GM12878 (cell line): Measurements from ENCODE around the gene INPP5D. TPM values are rescaled to one million over a fixed set of nuclear protein-coding genes. Genes with fewer than 3 reads are reported as not detected.
A peak's percentile ranks its signal among the peaks of the same experiment; 100 is the strongest.

Source experiments
- ATAC-seq: fragments of 200-7000 bp; cut with Tn5 transposase; 3 replicates; pipeline ENCODE4 v1.9.1; 2020; ENCODE audit warnings: mild to moderate bottlenecking, moderate library complexity
- BruUV-seq: library from RNA; stranded (reverse); fragments of 400-500 nt; replicated peaks from 2 replicates; lab custom pipeline; 2021; lab: Mats Ljungman, UMichigan
- CTCF ChIA-PET: fragments of 300-600 bp; sonication (Branson Sonifier 250); formaldehyde crosslinking; extraction: SDS; loops from one replicate; lab custom pipeline; 2021; ENCODE audit warnings: inconsistent platforms; lab: Yijun Ruan, JAX
- POLR2A ChIA-PET: fragments of 350-600 bp; formaldehyde crosslinking; extraction: SDS; loops from one replicate; lab custom pipeline; 2021; ENCODE audit warnings: inconsistent platforms; lab: Charles Lee
- RAD21 ChIA-PET: fragments of 300-600 bp; sonication (Branson Sonifier 250); formaldehyde crosslinking; loops from one replicate; lab custom pipeline; 2023; ENCODE audit warnings: antibody characterized with exemption; ENCODE audit not compliant: unreplicated experiment; lab: Charles Lee
- SMC1A ChIA-PET: fragments of 300-600 bp; sonication (Branson Sonifier 250); formaldehyde crosslinking; loops from one replicate; lab custom pipeline; 2023; ENCODE audit not compliant: unreplicated experiment, uncharacterized antibody; lab: Charles Lee
- DNase-seq: peaks from one replicate; pipeline ENCODE4 v3.0.0-alpha.2; 2011; ENCODE audit warnings: low read depth, low spot score
- FAIRE-seq: peaks from 3 replicates; lab custom pipeline; 2011; peaks lifted over from hg19 to GRCh38; lab: Jason Lieb, UNC
- H2AFZ ChIP-seq: 2 replicates; pipeline ENCODE4 v1.6.0; 2011; ENCODE audit warnings: low read depth, low read length, control low read depth; ENCODE audit not compliant: control insufficient read depth
- H3K27ac ChIP-seq: 2 replicates; pipeline ENCODE4 v1.5.1; 2011; ENCODE audit warnings: control low read depth; ENCODE audit not compliant: control insufficient read depth, insufficient read depth
- H3K27me3 ChIP-seq, 2 experiments: replicated peaks in 1 of 2; 2 replicates each; pipeline versions ENCODE4 v1.6.0 to v1.6.1; 2011; ENCODE audit warnings: low read length in 1 of 2; ENCODE audit not compliant: control insufficient read depth in 2 of 2, insufficient read depth in 2 of 2
- H3K36me3 ChIP-seq, 2 experiments: 2 replicates each; pipeline ENCODE4 v1.5.1; 2011; ENCODE audit warnings: low read length in 1 of 2; ENCODE audit not compliant: control insufficient read depth in 2 of 2, insufficient read depth in 2 of 2
- H3K4me1 ChIP-seq: 2 replicates; pipeline ENCODE4 v1.6.1; 2011; ENCODE audit warnings: mild to moderate bottlenecking, low read length, moderate library complexity, mixed read lengths; ENCODE audit not compliant: control insufficient read depth, insufficient read depth
- H3K4me2 ChIP-seq: 2 replicates; pipeline ENCODE4 v1.6.0; 2011; ENCODE audit warnings: control low read depth; ENCODE audit not compliant: control insufficient read depth, insufficient read depth
- H3K4me3 ChIP-seq: fragments of 200-600 bp; sonication (generic); 2 replicates; pipeline ENCODE4 v1.5.1; 2016
- H3K79me2 ChIP-seq: 2 replicates; pipeline ENCODE4 v1.6.0; 2011; ENCODE audit warnings: low read length; ENCODE audit not compliant: control insufficient read depth, insufficient read depth
- H3K9ac ChIP-seq: 2 replicates; pipeline ENCODE4 v1.8.0; 2011; ENCODE audit warnings: low read length, control low read depth, mixed read lengths; ENCODE audit not compliant: control insufficient read depth, insufficient read depth
- H3K9me3 ChIP-seq: replicated peaks from 3 replicates; pipeline ENCODE4 v1.5.1; 2011; ENCODE audit warnings: mild to moderate bottlenecking, low read length; ENCODE audit not compliant: control insufficient read depth, insufficient read depth
- H4K20me1 ChIP-seq: 2 replicates; pipeline ENCODE4 v1.6.0; 2011; ENCODE audit not compliant: control insufficient read depth, insufficient read depth
- ESRRA ChIP-seq: IDR thresholded peaks from 2 replicates; pipeline ENCODE4 v1.6.1; 2012; ENCODE audit warnings: mild to moderate bottlenecking, low read length, improper control_type of control experiment
- IRF3 ChIP-seq: fragments of 450-650 bp; IDR thresholded peaks from 2 replicates; pipeline ENCODE4 v1.6.1; 2014; ENCODE audit warnings: mild to moderate bottlenecking
- NR2F1 ChIP-seq: fragments of 450-650 bp; conservative IDR thresholded peaks from 2 replicates; pipeline ENCODE4 v1.6.1; 2017; ENCODE audit warnings: mild to moderate bottlenecking
- PAX5 ChIP-seq: IDR thresholded peaks from 2 replicates; pipeline ENCODE4 v1.6.1; 2011; ENCODE audit warnings: low read depth, low read length, borderline replicate concordance
- POU2F2 ChIP-seq: IDR thresholded peaks from 3 replicates; pipeline ENCODE4 v1.6.1; 2011; ENCODE audit warnings: low read depth, mild to moderate bottlenecking, low read length, borderline replicate concordance
- RUNX3 ChIP-seq: IDR thresholded peaks from 2 replicates; pipeline ENCODE4 v1.6.1; 2012; ENCODE audit warnings: low read length, inconsistent platforms
- SPI1 ChIP-seq: IDR thresholded peaks from 2 replicates; pipeline ENCODE4 v1.6.1; 2011; ENCODE audit warnings: low read depth, mild to moderate bottlenecking, low read length, moderate library complexity, borderline replicate concordance; ENCODE audit not compliant: insufficient read depth
- TARDBP ChIP-seq: IDR thresholded peaks from 2 replicates; pipeline ENCODE4 v1.6.1; 2016; ENCODE audit warnings: borderline replicate concordance
- ZBED1 ChIP-seq: IDR thresholded peaks from 2 replicates; pipeline ENCODE4 v1.6.1; 2016; ENCODE audit warnings: borderline replicate concordance
- ZNF24 ChIP-seq: fragments of 450-650 bp; IDR thresholded peaks from 2 replicates; pipeline ENCODE4 v1.6.1; 2017; ENCODE audit warnings: antibody characterized with exemption, mild to moderate bottlenecking
- WGBS: methylation state at CpG from one replicate; pipeline ENCODE4 v1.1.6; 2016; ENCODE audit warnings: low lambda C conversion rate; ENCODE audit not compliant: insufficient replicate concordance, insufficient coverage; ENCODE audit errors: missing lambda C conversion rate; 5-methylcytosine and 5-hydroxymethylcytosine counted together
- in situ Hi-C: fragments of 300-500 bp; cut with MboI; formaldehyde crosslinking; loops from 9 replicates; pipeline ENCODE4 v1.14.3; 2018; ENCODE audit warnings: mixed read lengths
- intact Hi-C: fragments of 100-400 bp; cut with micrococcal nuclease; formaldehyde crosslinking; loops from one replicate; pipeline ENCODE4 v1.14.2; 2022; ENCODE audit not compliant: unreplicated experiment
- polyA plus RNA-seq, 11 experiments: library from polyadenylated mRNA; depleted of rRNA in 4 of 11; unstranded in 6 of 11; stranded (reverse) in 5 of 11; fragments of >200 nt; fragmentation: Nextera tagmentation in 4 of 11; fragmentation: Illumina TruSeq in 1 of 11; extraction: Ambion mirVana in 4 of 11; extraction: Trizol in 1 of 11; gene quantifications; 1 replicate in 1 of 11; 2 replicates in 10 of 11; pipeline versions ENCODE4 v1.2.1 to v1.2.3, GENCODE V29; 2011 to 2016; ENCODE audit warnings: inconsistent platforms in 2 of 11, missing spikeins in 2 of 11, low read depth in 1 of 11
- total RNA-seq, 4 experiments: library from RNA; depleted of rRNA in 3 of 4; stranded (reverse); fragments of >200 nt in 3 of 4; fragmentation: Illumina TruSeq in 1 of 4; extraction: Trizol in 1 of 4; gene quantifications; 2 replicates each; pipeline versions ENCODE4 v1.2.1 to v1.2.3, GENCODE V29; 2013 to 2021

INPP5D gene
- total and polyA plus RNA-seq, 10 of the 15 experiments (the other 5 are each of a cell fraction or from before 2014, with no cell fraction given), result 11.8 to 139 (median 88.8) TPM

- FAIRE-seq, result no peak
- Histone ChIP-seq H3K36me3 (peaks cover 5 to 22% of the 10 kb centered on the region in 2 experiments), H3K9me3 (no peaks in the 10 kb centered on the region), H3K4me3 (peak overlapping the region; percentile 42; the same call in 1 of the 2 replicates), H2AFZ (no peak overlapping the region), H3K27me3 (no peaks in the 10 kb centered on the region), H3K9ac (0 out of 2 replicates have a peak overlapping the region, but pooled peaks have one; percentile 2), H3K27ac (no peak overlapping the region; the same call in 1 of the 2 replicates), H3K4me2 (peak overlapping the region; percentile 61), H4K20me1 (no peaks in the 10 kb centered on the region), H3K79me2 (peaks cover 59% of the 10 kb centered on the region), H3K4me1 (peaks cover 9% of the 10 kb centered on the region; the same call in 1 of the 2 replicates)
- in situ Hi-C loops (loop anchor here (5.0 kb wide), 1 partner anchor 648 kb away; no protein-coding TSS in a partner anchor), intact Hi-C loops (loop anchor here (10.0 kb wide), 1 partner anchor 490 kb away; no protein-coding TSS in a partner anchor)
- ATAC-seq, result no peak
- ChIA-PET CTCF (interaction anchor here (0.6 to 1.9 kb wide), 4 partner anchors 10 to 606 kb away, joined by 3 to 4 read pairs (median 3); no protein-coding TSS in a partner anchor), SMC1A (interaction anchor here (0.5 to 1.2 kb wide), 3 partner anchors 13 to 122 kb away, joined by 3 to 5 read pairs (median 3); no protein-coding TSS in a partner anchor), POLR2A (no interaction called here), RAD21 (interaction anchor here (1.7 kb wide), 1 partner anchor 188 kb away, joined by 6 read pairs; no protein-coding TSS in a partner anchor)
- DNase-seq, result no peak
- no TSS peak for BruUV-seq
- WGBS, result 93% methylated on average over 11 of the region's 11 CpGs
- TF ChIP-seq ESRRA (no peak), PAX5 (no peak), NR2F1 (no peak), TARDBP (no peak), ZBED1 (no peak), RUNX3 (no peak), SPI1 (no peak), ZNF24 (no peak), POU2F2 (no peak), IRF3 (no peak)
Measured at GRCh38 chr2:233255151-233255550, 195.0 kb downstream of the INPP5D start.
